ENCODE results near the gene MAP3K19. TPM values are rescaled to one million over a fixed set of nuclear protein-coding genes. Genes with fewer than 3 reads are reported as not detected.

The MAP3K19 gene
- total RNA-seq, 1 experiment from 2014 or later = not detected

DNA sequence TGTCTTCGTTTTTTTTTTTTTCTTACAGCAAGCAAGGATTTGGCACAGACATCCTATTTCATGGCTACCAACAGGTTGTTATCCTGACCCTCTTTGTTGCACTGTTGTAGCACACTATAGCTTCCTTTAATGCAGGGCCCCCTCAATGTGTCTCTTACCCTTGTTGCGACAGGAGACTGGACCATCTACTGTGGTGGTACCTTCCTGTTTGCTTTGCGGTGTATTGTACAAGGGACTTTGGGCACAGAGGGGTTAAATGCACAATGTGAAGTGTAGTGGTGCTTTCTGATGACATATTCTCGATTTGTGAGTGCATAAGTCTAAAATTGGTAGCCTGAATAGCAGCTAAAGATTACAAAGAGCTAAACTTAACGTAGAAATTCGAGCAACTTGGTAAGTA is 101.2 kb downstream of the MAP3K19 start:
- Histone ChIP-seq H3K36me3 (replicated peaks; ENCODE audit: control insufficient read depth, insufficient read depth, low read length) (peaks cover 10% of the 10 kb centered on the region), H3K27me3 (ENCODE audit: control insufficient read depth, insufficient read depth, low read length) (no peaks in the 10 kb centered on the region), H3K4me3 (ENCODE audit: insufficient read depth, low read depth, low read length) (no peak overlapping the region)
- no peak for DNase-seq

DNA sequence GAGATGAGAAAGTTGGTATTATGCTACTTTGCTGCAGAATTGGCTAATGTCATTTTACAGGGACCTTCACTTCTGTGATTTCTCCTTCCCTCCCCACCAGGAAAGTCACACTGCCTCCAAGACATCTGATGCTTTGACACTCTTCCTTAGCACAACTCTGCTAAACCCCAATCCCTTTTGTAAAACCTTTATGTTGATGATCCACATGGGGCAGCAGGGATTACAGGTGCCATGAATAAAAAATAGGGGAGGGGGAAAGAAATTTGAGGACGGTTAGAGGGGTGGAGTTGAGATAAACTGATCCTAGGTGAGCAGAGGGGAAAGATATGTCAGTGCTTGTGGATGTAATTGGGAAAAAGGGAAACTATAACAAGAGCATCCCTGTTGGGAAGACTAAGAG is 102.3 kb downstream of the MAP3K19 start:
- DNase-seq = peak; percentile 14
- no peaks in the 10 kb centered on the region for H3K27me3 ChIP-seq (ENCODE audit: control insufficient read depth, insufficient read depth, low read length)
- H3K36me3 ChIP-seq (replicated peaks; ENCODE audit: control insufficient read depth, insufficient read depth, low read length) = peaks cover 6% of the 10 kb centered on the region
- H3K4me3 ChIP-seq (ENCODE audit: insufficient read depth, low read depth, low read length) = no peak overlapping the region

GRCh38 chr2:134943540-134943939 is 103.7 kb downstream of the MAP3K19 start:
- Histone ChIP-seq H3K36me3 (replicated peaks; ENCODE audit: control insufficient read depth, insufficient read depth, low read length) (peaks cover 5% of the 10 kb centered on the region), H3K27me3 (ENCODE audit: control insufficient read depth, insufficient read depth, low read length) (no peaks in the 10 kb centered on the region), H3K4me3 (ENCODE audit: insufficient read depth, low read depth, low read length) (no peak overlapping the region)
- DNase-seq = no peak

- no peaks in the 10 kb centered on the region for H3K27me3 ChIP-seq (ENCODE audit: control insufficient read depth, insufficient read depth, low read length)
- H3K36me3 ChIP-seq (replicated peaks; ENCODE audit: control insufficient read depth, insufficient read depth, low read length) = peaks cover 3% of the 10 kb centered on the region
- H3K4me3 ChIP-seq (ENCODE audit: insufficient read depth, low read depth, low read length) = no peak overlapping the region
- no peak for DNase-seq
Observed at GRCh38 chr2:134936691-134937090, 110.6 kb downstream of the MAP3K19 start.

GRCh38 chr2:134934641-134935040 is 112.6 kb downstream of the MAP3K19 start:
- Histone ChIP-seq H3K36me3 (replicated peaks; ENCODE audit: control insufficient read depth, insufficient read depth, low read length) (peaks cover 3% of the 10 kb centered on the region), H3K4me3 (ENCODE audit: insufficient read depth, low read depth, low read length) (no peak overlapping the region), H3K27me3 (ENCODE audit: control insufficient read depth, insufficient read depth, low read length) (no peaks in the 10 kb centered on the region)
- no peak for DNase-seq

DNA sequence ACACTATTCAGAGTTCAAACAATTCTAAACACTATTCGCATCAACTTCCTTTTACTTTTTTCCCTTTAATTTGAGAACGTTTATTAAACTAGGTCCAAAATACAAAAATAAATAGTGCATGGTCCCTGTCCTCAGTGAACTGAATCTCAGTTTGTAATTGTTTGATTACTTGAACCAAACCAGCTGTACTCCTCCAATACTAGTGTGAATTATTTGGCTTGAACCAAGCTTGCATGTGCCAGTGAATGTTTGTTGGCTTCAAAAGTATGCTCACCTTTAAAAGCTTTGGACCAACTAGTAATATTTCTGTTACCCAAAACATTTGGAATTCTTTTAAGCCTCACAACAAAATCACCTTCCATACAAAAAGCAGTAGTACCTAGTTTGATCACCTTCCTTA is 113.1 kb downstream of the MAP3K19 start:
- Histone ChIP-seq H3K36me3 (replicated peaks; ENCODE audit: control insufficient read depth, insufficient read depth, low read length) (peaks cover 3% of the 10 kb centered on the region), H3K27me3 (ENCODE audit: control insufficient read depth, insufficient read depth, low read length) (no peaks in the 10 kb centered on the region), H3K4me3 (ENCODE audit: insufficient read depth, low read depth, low read length) (no peak overlapping the region)
- no peak for DNase-seq

GRCh38 chr2:134933732-134934131 is 113.5 kb downstream of the MAP3K19 start:
- peaks cover 3% of the 10 kb centered on the region for H3K36me3 ChIP-seq (replicated peaks; ENCODE audit: control insufficient read depth, insufficient read depth, low read length)
- no peak for DNase-seq
- H3K27me3 ChIP-seq (ENCODE audit: control insufficient read depth, insufficient read depth, low read length) = no peaks in the 10 kb centered on the region

DNA sequence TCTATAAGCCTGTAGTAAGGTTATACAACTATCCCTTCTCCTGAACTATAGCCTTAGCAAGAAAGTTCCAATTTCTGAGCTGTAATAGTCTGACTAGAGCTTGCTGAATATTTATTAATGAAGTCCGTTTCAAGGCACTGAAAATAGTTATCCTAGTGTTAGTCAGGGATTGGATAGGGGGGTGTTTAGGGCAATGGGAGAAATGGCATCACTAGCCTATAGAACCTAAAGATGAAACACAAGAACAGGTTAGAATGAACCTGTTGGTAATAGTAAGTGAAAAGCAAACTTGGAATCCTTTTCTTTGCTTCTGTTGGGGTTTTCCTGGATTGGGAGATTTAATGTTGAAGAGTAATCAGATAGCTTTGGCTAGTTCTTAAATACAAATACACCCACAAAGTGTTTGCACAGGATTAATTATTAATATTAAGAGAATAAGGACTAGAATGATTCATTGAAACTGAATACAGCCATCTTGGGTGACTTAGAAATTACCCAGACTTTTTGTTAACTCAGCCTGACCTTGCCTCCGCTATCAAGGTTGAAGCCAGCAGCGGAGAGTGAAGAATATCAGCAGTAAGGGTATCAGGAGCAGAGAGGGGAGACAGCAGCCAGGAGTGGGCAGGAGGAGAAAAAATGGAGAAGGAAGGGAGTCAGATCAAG is 114.3 kb downstream of the MAP3K19 start:
- H3K27me3 ChIP-seq (ENCODE audit: control insufficient read depth, insufficient read depth, low read length) = no peaks in the 10 kb centered on the region
- no peak overlapping the region for H3K4me3 ChIP-seq (ENCODE audit: insufficient read depth, low read depth, low read length)
- H3K36me3 ChIP-seq (replicated peaks; ENCODE audit: control insufficient read depth, insufficient read depth, low read length) = no peaks in the 10 kb centered on the region
- no peak for DNase-seq

More at GRCh38 chr2:134933732-134934131, 113.5 kb downstream of the MAP3K19 start:
- no peak overlapping the region for H3K4me3 ChIP-seq (ENCODE audit: insufficient read depth, low read depth, low read length)

DNA sequence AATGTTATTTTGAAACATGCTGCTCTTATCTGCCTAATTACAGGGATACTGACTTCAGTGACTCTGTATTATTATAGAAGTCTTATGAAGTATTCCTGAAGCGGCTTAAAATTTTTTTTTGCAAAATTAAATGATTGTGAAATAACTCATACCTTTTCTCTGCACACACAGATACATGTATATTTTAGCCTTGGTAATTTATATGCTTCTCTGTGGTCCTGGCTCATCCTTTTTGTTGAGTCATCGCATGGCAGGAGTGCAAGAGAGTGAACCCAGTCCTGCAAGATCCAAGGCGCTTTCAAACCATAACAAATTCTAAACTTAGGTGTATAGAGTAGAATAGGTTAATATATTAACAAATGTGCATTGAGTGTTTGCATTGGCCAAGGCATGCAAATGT is 120.1 kb downstream of the MAP3K19 start:
- Histone ChIP-seq H3K27me3 (ENCODE audit: control insufficient read depth, insufficient read depth, low read length) (no peaks in the 10 kb centered on the region), H3K4me3 (ENCODE audit: insufficient read depth, low read depth, low read length) (no peak overlapping the region), H3K36me3 (replicated peaks; ENCODE audit: control insufficient read depth, insufficient read depth, low read length) (no peaks in the 10 kb centered on the region)
- no peak for DNase-seq

DNA sequence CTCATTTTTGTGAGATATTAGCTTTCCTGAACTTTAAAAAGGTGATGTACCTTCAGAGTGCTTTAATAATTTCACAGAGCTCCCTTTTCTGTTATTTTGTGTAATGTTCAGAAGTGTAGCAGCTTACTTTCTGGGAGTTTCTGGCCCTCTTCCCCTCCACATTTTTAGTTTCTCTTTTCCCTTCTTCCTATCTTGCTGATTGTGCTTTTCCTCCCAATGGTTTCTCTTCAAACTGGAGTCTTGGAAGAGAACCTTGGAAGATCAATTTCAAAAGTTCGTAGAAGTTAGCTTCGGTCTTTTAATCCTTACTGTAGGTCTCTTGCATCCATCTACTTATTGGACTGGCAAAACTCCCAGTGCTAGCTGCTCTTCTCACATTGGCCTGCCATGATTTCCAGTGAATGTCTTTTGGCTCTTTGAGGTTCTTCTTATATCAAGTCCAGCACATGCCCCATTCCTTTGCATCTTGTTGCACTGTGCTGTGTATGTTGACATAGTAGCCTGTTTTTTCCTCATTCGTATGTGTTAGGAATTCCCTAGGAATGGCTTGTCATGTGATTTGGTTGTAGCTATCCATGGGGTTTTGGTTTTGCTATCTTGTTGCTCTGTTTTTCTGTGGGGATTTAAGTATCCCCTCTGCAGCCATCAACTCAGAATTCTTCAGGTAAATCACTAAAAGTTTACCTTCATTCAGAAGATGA is 120.9 kb downstream of the MAP3K19 start:
- no peak for DNase-seq
- Histone ChIP-seq H3K36me3 (replicated peaks; ENCODE audit: control insufficient read depth, insufficient read depth, low read length) (no peaks in the 10 kb centered on the region), H3K4me3 (ENCODE audit: insufficient read depth, low read depth, low read length) (no peak overlapping the region), H3K27me3 (ENCODE audit: control insufficient read depth, insufficient read depth, low read length) (no peaks in the 10 kb centered on the region)

- H3K27me3 ChIP-seq (ENCODE audit: control insufficient read depth, insufficient read depth, low read length) = no peaks in the 10 kb centered on the region
- DNase-seq = no peak
- H3K36me3 ChIP-seq (replicated peaks; ENCODE audit: control insufficient read depth, insufficient read depth, low read length) = no peaks in the 10 kb centered on the region
- H3K4me3 ChIP-seq (ENCODE audit: insufficient read depth, low read depth, low read length) = no peak overlapping the region
Observed at GRCh38 chr2:134924912-134925311, 122.3 kb downstream of the MAP3K19 start.

DNA sequence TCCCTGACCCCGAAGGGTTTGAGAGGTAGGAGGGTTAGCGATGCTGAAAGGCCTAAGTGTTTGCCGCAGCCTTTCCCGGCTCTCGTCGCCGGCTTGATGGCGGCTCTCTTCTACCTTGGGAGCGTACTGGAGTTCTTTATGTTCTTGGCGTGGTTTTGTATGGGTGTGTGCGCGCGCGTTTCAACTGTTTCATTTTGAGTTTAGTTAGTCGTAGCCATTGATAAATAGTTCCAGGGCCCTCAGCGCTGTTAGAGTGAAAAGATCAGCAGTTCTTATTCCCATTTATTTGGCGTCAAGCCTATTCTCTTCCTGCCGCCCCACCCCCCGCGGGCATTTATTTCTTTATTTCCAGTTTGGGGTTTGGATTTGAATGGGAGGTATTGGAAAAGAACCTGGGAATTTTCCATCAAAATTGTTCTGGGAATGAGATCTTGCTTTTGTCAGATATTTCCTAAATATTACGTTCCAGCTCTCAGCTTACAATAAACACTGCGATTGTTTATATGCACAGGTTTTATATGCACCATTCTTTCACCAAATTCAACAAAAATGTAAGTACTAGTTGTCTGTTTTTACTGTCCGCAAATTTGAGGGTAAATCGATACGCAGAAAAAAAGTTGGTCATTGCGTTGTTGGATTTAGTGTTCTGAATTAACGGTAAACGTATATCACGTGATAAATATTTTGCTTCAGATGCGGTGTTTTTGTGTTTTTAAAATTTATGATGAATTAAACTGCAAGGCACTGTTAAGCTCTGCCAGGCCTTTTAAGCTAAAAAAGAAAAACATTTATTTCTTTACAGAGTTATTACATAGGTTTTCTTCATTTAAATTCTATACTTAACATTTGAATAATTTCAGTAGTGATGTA is 127.7 kb downstream of the MAP3K19 start:
- peak; percentile 22 for DNase-seq
- Histone ChIP-seq H3K36me3 (replicated peaks; ENCODE audit: control insufficient read depth, insufficient read depth, low read length) (no peaks in the 10 kb centered on the region), H3K27me3 (ENCODE audit: control insufficient read depth, insufficient read depth, low read length) (no peaks in the 10 kb centered on the region), H3K4me3 (ENCODE audit: insufficient read depth, low read depth, low read length) (peak overlapping the region; percentile 79)

- DNase-seq = peak; percentile 97
- H3K27me3 ChIP-seq (ENCODE audit: control insufficient read depth, insufficient read depth, low read length) = no peaks in the 10 kb centered on the region
- H3K4me3 ChIP-seq (ENCODE audit: insufficient read depth, low read depth, low read length) = peak within 1 kb of the TSS; percentile 79
- no peaks in the 10 kb centered on the region for H3K36me3 ChIP-seq (replicated peaks; ENCODE audit: control insufficient read depth, insufficient read depth, low read length)
Observed at GRCh38 chr2:134918526-134919340, 128.5 kb downstream of the MAP3K19 start, which contains the start of gene CCNT2. Gene CCNT2, plus strand, starts transcription at chr2:134918822. Its CDS starts 33 bp downstream, at chr2:134918855.
